ENCODE measurements around the gene ATE1.

Gene ATE1

GRCh38 chr10:121709675-121710073, 218.2 kb downstream of the ATE1 start:
- TF ChIP-seq BACH2 (CRISPR knock-in tag; IDR thresholded peaks at IDR 0.05; ENCODE audit: borderline replicate concordance) (no peak), RARB (CRISPR knock-in tag; IDR thresholded peaks at IDR 0.05) (no peak), TCF4 (CRISPR knock-in tag; IDR thresholded peaks at IDR 0.05; ENCODE audit: borderline replicate concordance) (no peak), ZC3H10 (CRISPR knock-in tag; IDR thresholded peaks at IDR 0.05) (no peak)
- ATAC-seq = no peak

DNA sequence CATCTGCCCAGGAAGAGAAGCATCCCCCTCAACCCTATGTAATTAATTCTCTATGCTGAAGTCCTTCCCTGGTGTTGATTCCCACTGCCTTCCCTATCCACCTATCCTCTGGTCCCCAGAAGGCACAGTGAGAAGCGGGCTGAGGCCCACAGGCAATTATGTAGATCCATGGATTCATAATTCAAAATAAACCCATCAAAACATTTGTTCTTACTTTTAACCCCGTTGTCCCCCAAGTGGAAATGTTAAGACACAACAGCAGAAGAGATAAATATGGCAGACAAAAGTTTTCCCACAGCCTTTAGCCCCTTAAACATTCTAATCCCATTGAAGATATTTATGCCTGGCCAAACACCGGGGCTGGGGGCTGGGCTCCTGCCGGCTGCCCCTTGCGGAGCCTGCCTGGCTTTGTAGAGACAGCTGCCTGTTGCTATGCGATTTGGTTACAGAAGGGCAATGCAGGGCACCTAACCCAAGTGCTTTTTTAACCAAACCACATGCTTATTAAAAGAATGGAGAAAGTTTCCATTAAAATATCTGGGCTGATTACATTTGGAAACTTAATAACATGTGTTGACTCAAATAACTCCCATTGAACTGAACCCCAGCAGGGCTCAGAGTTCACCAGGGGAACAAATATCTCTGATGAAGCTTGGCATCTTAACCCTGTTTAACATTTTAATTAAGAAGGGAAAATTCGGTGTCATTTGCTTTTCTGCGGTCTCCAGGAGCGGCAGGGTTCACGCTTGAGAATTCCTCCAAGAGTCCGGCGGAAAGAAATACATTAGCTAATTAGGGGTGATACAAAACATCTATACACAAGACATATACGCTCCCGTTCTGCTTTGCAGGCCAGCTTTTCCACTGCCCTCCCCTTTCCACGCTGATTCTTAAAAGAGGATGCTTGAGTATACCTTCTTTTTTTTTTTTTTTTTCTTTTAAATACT, 218.8 kb downstream of the ATE1 start:
- TF ChIP-seq GLIS3 (CRISPR knock-in tag; IDR thresholded peaks at IDR 0.05) (no peak), SNAI2 (CRISPR knock-in tag; IDR thresholded peaks at IDR 0.05) (no peak), CSRNP3 (CRISPR knock-in tag; IDR thresholded peaks at IDR 0.05) (no peak), ZC3H10 (CRISPR knock-in tag; IDR thresholded peaks at IDR 0.05) (no peak), TOX (CRISPR knock-in tag; IDR thresholded peaks at IDR 0.05; ENCODE audit: borderline replicate concordance) (no peak), PPARA (CRISPR knock-in tag; IDR thresholded peaks at IDR 0.05; ENCODE audit: borderline replicate concordance) (no peak), ISL1 (CRISPR knock-in tag; IDR thresholded peaks at IDR 0.05) (no peak), BACH2 (CRISPR knock-in tag; IDR thresholded peaks at IDR 0.05; ENCODE audit: borderline replicate concordance) (no peak), ARNTL (CRISPR knock-in tag; IDR thresholded peaks at IDR 0.05; ENCODE audit: borderline replicate concordance, low read depth) (no peak), ZNF565 (CRISPR knock-in tag; conservative IDR thresholded peaks at IDR 0.05; ENCODE audit: low read depth) (no peak), POU6F1 (CRISPR knock-in tag; IDR thresholded peaks at IDR 0.05; ENCODE audit: borderline replicate concordance, low read depth) (no peak), ZFP30 (CRISPR knock-in tag; IDR thresholded peaks at IDR 0.05) (no peak)
- no peak for ATAC-seq

- TF ChIP-seq, protein P1, sequence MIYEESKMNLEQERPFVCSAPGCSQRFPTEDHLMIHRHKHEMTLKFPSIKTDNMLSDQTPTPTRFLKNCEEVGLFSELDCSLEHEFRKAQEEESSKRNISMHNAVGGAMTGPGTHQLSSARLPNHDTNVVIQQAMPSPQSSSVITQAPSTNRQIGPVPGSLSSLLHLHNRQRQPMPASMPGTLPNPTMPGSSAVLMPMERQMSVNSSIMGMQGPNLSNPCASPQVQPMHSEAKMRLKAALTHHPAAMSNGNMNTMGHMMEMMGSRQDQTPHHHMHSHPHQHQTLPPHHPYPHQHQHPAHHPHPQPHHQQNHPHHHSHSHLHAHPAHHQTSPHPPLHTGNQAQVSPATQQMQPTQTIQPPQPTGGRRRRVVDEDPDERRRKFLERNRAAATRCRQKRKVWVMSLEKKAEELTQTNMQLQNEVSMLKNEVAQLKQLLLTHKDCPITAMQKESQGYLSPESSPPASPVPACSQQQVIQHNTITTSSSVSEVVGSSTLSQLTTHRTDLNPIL (CRISPR knock-in tag; IDR thresholded peaks at IDR 0.05; ENCODE audit: low read depth) = no peak
- TF ChIP-seq SNAI2 (CRISPR knock-in tag; IDR thresholded peaks at IDR 0.05) (no peak), CSDC2 (CRISPR knock-in tag; IDR thresholded peaks at IDR 0.05) (no peak), POU6F1 (CRISPR knock-in tag; IDR thresholded peaks at IDR 0.05; ENCODE audit: borderline replicate concordance, low read depth) (no peak), PPARA (CRISPR knock-in tag; IDR thresholded peaks at IDR 0.05; ENCODE audit: borderline replicate concordance) (no peak), BACH2 (CRISPR knock-in tag; IDR thresholded peaks at IDR 0.05; ENCODE audit: borderline replicate concordance) (no peak), ZNF565 (CRISPR knock-in tag; conservative IDR thresholded peaks at IDR 0.05; ENCODE audit: low read depth) (no peak), ARNTL (CRISPR knock-in tag; IDR thresholded peaks at IDR 0.05; ENCODE audit: borderline replicate concordance, low read depth) (no peak), ISL1 (CRISPR knock-in tag; IDR thresholded peaks at IDR 0.05) (no peak), ZFP3 (CRISPR knock-in tag; IDR thresholded peaks at IDR 0.05) (no peak)
- TF ChIP-seq, protein P2, sequence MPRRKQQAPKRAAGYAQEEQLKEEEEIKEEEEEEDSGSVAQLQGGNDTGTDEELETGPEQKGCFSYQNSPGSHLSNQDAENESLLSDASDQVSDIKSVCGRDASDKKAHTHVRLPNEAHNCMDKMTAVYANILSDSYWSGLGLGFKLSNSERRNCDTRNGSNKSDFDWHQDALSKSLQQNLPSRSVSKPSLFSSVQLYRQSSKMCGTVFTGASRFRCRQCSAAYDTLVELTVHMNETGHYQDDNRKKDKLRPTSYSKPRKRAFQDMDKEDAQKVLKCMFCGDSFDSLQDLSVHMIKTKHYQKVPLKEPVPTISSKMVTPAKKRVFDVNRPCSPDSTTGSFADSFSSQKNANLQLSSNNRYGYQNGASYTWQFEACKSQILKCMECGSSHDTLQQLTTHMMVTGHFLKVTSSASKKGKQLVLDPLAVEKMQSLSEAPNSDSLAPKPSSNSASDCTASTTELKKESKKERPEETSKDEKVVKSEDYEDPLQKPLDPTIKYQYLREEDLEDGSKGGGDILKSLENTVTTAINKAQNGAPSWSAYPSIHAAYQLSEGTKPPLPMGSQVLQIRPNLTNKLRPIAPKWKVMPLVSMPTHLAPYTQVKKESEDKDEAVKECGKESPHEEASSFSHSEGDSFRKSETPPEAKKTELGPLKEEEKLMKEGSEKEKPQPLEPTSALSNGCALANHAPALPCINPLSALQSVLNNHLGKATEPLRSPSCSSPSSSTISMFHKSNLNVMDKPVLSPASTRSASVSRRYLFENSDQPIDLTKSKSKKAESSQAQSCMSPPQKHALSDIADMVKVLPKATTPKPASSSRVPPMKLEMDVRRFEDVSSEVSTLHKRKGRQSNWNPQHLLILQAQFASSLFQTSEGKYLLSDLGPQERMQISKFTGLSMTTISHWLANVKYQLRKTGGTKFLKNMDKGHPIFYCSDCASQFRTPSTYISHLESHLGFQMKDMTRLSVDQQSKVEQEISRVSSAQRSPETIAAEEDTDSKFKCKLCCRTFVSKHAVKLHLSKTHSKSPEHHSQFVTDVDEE (CRISPR knock-in tag; IDR thresholded peaks at IDR 0.05) = no peak
- no peak for ATAC-seq
Observed at GRCh38 chr10:121702351-121703320, 225.2 kb downstream of the ATE1 start.

All from SK-N-SH treated with all-trans-retinoic acid at 6 μM for 48 hours (cell line).